Measurements from ENCODE around the gene SGCB.

- TF ChIP-seq POLR2AphosphoS5 (IDR thresholded peaks at IDR 0.05; ENCODE audit: low read depth, low read length) (no peak), TAF1 (IDR thresholded peaks at IDR 0.05; ENCODE audit: borderline replicate concordance, insufficient read depth, low read length) (no peak)
- TF ChIP-seq, protein P1, sequence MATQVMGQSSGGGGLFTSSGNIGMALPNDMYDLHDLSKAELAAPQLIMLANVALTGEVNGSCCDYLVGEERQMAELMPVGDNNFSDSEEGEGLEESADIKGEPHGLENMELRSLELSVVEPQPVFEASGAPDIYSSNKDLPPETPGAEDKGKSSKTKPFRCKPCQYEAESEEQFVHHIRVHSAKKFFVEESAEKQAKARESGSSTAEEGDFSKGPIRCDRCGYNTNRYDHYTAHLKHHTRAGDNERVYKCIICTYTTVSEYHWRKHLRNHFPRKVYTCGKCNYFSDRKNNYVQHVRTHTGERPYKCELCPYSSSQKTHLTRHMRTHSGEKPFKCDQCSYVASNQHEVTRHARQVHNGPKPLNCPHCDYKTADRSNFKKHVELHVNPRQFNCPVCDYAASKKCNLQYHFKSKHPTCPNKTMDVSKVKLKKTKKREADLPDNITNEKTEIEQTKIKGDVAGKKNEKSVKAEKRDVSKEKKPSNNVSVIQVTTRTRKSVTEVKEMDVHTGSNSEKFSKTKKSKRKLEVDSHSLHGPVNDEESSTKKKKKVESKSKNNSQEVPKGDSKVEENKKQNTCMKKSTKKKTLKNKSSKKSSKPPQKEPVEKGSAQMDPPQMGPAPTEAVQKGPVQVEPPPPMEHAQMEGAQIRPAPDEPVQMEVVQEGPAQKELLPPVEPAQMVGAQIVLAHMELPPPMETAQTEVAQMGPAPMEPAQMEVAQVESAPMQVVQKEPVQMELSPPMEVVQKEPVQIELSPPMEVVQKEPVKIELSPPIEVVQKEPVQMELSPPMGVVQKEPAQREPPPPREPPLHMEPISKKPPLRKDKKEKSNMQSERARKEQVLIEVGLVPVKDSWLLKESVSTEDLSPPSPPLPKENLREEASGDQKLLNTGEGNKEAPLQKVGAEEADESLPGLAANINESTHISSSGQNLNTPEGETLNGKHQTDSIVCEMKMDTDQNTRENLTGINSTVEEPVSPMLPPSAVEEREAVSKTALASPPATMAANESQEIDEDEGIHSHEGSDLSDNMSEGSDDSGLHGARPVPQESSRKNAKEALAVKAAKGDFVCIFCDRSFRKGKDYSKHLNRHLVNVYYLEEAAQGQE (IDR thresholded peaks at IDR 0.05; ENCODE audit: insufficient read depth in 1 of 2, low read depth in 2 of 2, low read length in 2 of 2): no peak
Measured at GRCh38 chr4:52036886-52037530, 1.1 kb downstream of the SGCB start.

Measured in PFSK-1 (cell line).